SU-DHL-6 (cell line): Measurements from ENCODE around the gene RBBP4.

Source experiments
- EZH2phosphoT487 ChIP-seq: fragments of 200-600 bp; sonication (generic), shearing (Covaris generic); conservative IDR thresholded peaks from 2 replicates; pipeline ENCODE4 v1.6.1; 2018; ENCODE audit warnings: mild to moderate bottlenecking, antibody characterized with exemption, low read length, moderate library complexity, mixed read lengths
- TF ChIP-seq, protein P1 (sequence below): fragments of 200-600 bp; sonication (generic); IDR thresholded peaks from one replicate; pipeline ENCODE4 v1.5.1; 2017; ENCODE audit warnings: antibody characterized with exemption, mild to moderate bottlenecking, low read length, moderate library complexity; ENCODE audit not compliant: insufficient read depth, poor library complexity, severe bottlenecking

DNA sequence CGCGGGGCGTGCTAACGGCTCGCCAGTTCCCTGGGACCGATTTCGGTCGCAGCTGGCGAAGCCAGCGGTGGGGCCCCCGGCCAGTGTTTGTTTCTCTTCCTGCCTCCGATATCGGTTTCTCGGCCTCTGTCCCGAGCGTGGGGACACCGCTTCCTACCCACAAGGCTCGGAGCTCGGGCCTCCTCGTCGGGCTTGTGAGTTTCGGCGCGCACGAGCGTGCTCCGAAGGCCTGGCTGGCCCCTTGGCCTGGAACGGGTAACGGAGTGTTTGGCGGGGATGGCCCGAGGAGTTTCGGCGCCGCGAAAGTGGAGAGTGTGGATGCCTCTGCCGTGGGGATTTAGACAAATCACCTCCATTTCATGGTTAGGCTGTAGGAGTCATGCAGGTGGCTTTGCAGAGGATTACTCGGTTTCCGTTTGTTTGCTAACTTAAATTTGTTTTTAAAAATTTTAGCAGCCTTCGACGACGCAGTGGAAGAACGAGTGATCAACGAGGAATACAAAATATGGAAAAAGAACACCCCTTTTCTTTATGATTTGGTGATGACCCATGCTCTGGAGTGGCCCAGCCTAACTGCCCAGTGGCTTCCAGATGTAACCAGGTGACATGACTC, 559 bp downstream of the RBBP4 start:
- TF ChIP-seq, protein P1, sequence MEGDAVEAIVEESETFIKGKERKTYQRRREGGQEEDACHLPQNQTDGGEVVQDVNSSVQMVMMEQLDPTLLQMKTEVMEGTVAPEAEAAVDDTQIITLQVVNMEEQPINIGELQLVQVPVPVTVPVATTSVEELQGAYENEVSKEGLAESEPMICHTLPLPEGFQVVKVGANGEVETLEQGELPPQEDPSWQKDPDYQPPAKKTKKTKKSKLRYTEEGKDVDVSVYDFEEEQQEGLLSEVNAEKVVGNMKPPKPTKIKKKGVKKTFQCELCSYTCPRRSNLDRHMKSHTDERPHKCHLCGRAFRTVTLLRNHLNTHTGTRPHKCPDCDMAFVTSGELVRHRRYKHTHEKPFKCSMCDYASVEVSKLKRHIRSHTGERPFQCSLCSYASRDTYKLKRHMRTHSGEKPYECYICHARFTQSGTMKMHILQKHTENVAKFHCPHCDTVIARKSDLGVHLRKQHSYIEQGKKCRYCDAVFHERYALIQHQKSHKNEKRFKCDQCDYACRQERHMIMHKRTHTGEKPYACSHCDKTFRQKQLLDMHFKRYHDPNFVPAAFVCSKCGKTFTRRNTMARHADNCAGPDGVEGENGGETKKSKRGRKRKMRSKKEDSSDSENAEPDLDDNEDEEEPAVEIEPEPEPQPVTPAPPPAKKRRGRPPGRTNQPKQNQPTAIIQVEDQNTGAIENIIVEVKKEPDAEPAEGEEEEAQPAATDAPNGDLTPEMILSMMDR: no peak
- TF ChIP-seq EZH2phosphoT487: no peak
